ENCODE data around the gene BRAP.
"Not testable (repeated sequence)": the region's sequence is repeated elsewhere in the genome, so short reads cannot be mapped to it uniquely, and the experiment has no call there.

Gene BRAP

DNA sequence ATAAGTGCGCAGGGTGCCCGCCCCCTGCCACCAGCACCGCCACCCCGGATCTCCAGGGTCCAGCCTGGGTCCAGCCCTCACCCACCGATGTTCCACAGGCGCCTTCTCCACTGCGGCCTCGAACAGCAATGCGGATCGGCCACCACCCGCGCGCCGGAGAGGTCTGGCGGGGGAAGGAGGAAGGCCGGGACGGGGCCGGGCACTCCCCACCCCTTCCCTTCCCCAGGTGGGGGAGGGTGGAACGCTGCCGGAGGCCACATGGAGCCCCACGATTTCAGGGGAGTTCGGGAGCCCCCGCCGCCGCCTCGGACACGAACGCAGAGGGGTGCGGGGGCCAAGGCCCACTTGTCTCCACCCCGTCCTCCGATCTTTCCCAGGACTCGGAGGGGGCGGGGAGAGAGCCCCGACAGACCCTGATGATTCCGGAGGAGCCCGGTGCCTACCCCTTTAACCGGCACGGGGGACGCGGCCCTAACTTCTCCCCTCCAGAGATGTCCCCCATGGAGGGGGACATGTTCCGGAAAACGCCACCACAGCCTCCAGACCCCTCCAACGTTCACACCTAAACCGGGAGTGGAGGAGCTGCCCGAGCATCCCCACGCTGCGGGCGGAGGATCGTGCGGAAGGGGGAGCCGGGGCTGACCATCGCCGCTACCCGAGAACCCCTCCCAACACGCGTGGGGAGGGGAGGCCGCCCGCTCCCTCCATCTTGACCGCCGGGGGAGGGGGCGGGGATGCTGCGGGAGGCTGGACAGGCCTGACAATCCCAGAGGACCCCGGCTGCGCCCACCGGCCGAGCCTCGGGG lies 87.7 kb downstream of the BRAP start:
- peaks cover 39% of the 10 kb centered on the region for H3K4me1 ChIP-seq (ENCODE audit: insufficient read depth, low read length, severe bottlenecking)
- TF ChIP-seq EZH2 (IDR thresholded peaks at IDR 0.05; ENCODE audit: borderline replicate concordance, low read length) = no peak
- TF ChIP-seq, protein P1, sequence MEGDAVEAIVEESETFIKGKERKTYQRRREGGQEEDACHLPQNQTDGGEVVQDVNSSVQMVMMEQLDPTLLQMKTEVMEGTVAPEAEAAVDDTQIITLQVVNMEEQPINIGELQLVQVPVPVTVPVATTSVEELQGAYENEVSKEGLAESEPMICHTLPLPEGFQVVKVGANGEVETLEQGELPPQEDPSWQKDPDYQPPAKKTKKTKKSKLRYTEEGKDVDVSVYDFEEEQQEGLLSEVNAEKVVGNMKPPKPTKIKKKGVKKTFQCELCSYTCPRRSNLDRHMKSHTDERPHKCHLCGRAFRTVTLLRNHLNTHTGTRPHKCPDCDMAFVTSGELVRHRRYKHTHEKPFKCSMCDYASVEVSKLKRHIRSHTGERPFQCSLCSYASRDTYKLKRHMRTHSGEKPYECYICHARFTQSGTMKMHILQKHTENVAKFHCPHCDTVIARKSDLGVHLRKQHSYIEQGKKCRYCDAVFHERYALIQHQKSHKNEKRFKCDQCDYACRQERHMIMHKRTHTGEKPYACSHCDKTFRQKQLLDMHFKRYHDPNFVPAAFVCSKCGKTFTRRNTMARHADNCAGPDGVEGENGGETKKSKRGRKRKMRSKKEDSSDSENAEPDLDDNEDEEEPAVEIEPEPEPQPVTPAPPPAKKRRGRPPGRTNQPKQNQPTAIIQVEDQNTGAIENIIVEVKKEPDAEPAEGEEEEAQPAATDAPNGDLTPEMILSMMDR (IDR thresholded peaks at IDR 0.05; ENCODE audit: low read length) = no peak
- no peaks in the 10 kb centered on the region for H3F3A ChIP-seq (ENCODE audit: insufficient read depth, low read length)
- H3K4me2 ChIP-seq (ENCODE audit: low read length) = peak overlapping the region; percentile 92
- peaks cover 54% of the 10 kb centered on the region for H3K79me2 ChIP-seq (ENCODE audit: insufficient read depth, low read length)
- no peak overlapping the region for H2AFZ ChIP-seq (ENCODE audit: low read length)
- H3K9ac ChIP-seq (ENCODE audit: low read length) = peak overlapping the region; percentile 91
- H3K9me2 ChIP-seq (ENCODE audit: low read depth, low read length) = no peaks in the 10 kb centered on the region
- no peaks in the 10 kb centered on the region for H3K27me3 ChIP-seq (ENCODE audit: insufficient read depth, low read length)
- no peaks in the 10 kb centered on the region for H3K36me3 ChIP-seq (ENCODE audit: insufficient read depth, low read length)
- peak overlapping the region; percentile 58 for H3K27ac ChIP-seq (ENCODE audit: low read depth, low read length, poor library complexity, severe bottlenecking)
- H3K4me3 ChIP-seq (ENCODE audit: low read depth, low read length, poor library complexity, severe bottlenecking) = peak overlapping the region; percentile 98
- no peaks in the 10 kb centered on the region for H3K9me3 ChIP-seq (ENCODE audit: low read length)
- H4K20me1 ChIP-seq (ENCODE audit: insufficient read depth, low read length) = no peaks in the 10 kb centered on the region

DNA sequence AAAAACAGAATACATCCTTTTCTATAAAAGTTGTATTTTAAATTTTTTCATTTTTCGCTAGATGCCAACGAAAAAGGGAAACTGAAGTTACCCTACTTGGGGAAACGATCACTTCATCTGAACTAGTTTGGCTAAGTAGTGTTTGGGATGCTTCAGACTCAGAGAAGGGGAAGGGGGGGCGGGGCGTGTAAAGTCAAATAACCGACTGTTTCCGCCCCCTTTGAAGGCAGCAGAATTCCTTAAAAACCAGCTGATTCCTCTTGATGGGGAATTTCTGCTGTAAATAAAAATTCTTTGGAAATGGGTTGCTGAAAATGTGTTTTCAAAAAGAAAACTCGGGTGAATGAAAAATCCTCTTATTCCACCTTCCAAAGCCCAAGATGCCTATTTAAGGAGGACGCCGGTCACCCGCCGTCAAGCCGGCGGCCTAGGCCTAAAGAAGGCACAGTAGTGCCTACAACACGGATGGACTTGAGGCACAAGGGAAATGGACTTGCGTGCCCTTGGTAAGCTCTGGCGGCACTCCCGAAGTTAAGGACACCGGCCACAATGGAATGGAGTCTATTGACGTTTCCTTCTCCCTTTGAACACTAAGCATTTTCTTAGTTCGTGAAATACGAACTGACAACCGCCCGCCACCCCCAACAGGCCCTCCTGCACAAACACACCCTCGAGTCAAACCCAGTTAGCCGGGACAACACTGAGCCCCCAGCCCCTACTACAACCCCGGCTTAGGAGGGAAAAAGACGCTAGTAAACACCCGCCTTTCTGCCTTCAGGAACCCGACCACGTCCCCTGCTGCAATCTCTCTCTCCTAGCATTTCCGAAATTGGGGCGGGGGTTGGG lies 88.5 kb downstream of the BRAP start:
- TF ChIP-seq, protein P1 (IDR thresholded peaks at IDR 0.05; ENCODE audit: low read length) = no peak
- no peak for TF ChIP-seq EZH2 (IDR thresholded peaks at IDR 0.05; ENCODE audit: borderline replicate concordance, low read length)
- Histone ChIP-seq H2AFZ (ENCODE audit: low read length) (no peak overlapping the region), H3K9me2 (ENCODE audit: low read depth, low read length) (no peaks in the 10 kb centered on the region), H3K4me3 (ENCODE audit: low read depth, low read length, poor library complexity, severe bottlenecking) (peak overlapping the region; percentile 98), H3K36me3 (ENCODE audit: insufficient read depth, low read length) (no peaks in the 10 kb centered on the region), H3K4me2 (ENCODE audit: low read length) (peak overlapping the region; percentile 92), H3F3A (ENCODE audit: insufficient read depth, low read length) (no peaks in the 10 kb centered on the region), H3K9ac (ENCODE audit: low read length) (peak overlapping the region; percentile 91), H4K20me1 (ENCODE audit: insufficient read depth, low read length) (no peaks in the 10 kb centered on the region), H3K79me2 (ENCODE audit: insufficient read depth, low read length) (peaks cover 59% of the 10 kb centered on the region), H3K27me3 (ENCODE audit: insufficient read depth, low read length) (no peaks in the 10 kb centered on the region), H3K27ac (ENCODE audit: low read depth, low read length, poor library complexity, severe bottlenecking) (peak overlapping the region; percentile 47), H3K4me1 (ENCODE audit: insufficient read depth, low read length, severe bottlenecking) (peaks cover 39% of the 10 kb centered on the region), H3K9me3 (ENCODE audit: low read length) (no peaks in the 10 kb centered on the region)

DNA sequence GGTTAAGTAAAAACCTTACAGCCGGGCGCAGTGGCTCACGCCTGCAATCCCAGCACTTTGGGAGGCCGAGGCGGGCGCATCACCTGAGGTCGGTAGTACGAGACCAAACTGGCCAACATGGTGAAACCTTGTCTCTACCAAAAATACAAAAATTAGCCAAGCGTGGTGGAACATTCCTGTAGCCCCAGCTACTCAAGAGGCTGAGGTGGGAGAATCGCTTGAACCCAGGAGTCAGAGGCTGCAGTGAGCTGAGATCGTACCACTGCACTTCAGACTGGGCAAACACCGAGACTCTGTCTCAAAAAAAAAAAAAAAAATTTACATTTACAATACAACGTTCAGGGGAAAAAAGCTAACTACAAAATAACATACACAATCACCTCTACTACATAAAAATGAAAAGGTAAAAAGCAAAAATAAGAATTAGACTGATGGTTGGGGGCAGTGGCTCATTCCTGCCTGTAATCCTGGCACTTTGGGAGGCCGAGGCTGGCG lies 90.4 kb downstream of the BRAP start:
- H3K4me2 ChIP-seq (ENCODE audit: low read length) = peak overlapping the region; percentile 92
- not testable (repeated sequence) for H3K9me2 ChIP-seq (ENCODE audit: low read depth, low read length); H3F3A ChIP-seq (ENCODE audit: insufficient read depth, low read length); H3K36me3 ChIP-seq (ENCODE audit: insufficient read depth, low read length); H3K27me3 ChIP-seq (ENCODE audit: insufficient read depth, low read length); H3K27ac ChIP-seq (ENCODE audit: low read depth, low read length, poor library complexity, severe bottlenecking); H3K9ac ChIP-seq (ENCODE audit: low read length); H4K20me1 ChIP-seq (ENCODE audit: insufficient read depth, low read length); H3K9me3 ChIP-seq (ENCODE audit: low read length); H2AFZ ChIP-seq (ENCODE audit: low read length)
- H3K79me2 ChIP-seq (ENCODE audit: insufficient read depth, low read length) = peaks cover 70% of the 10 kb centered on the region
- peaks cover 38% of the 10 kb centered on the region for H3K4me1 ChIP-seq (ENCODE audit: insufficient read depth, low read length, severe bottlenecking)
- H3K4me3 ChIP-seq (ENCODE audit: low read depth, low read length, poor library complexity, severe bottlenecking) = peak overlapping the region; percentile 98
